HepG2 (cell line): Measurements from ENCODE around the gene RAB17. TPM values are rescaled to one million over a fixed set of nuclear protein-coding genes. Genes with fewer than 3 reads are reported as not detected.
A peak's percentile ranks its signal among the peaks of the same experiment; 100 is the strongest.

Source experiments
- ELF4 ChIP-seq: sonication (generic); formaldehyde crosslinking; IDR thresholded peaks from 2 replicates; pipeline ENCODE4 v1.5.0; 2020; ENCODE audit warnings: missing genetic modification reagents, mild to moderate bottlenecking, moderate library complexity, borderline replicate concordance
- ISX ChIP-seq: sonication (generic); formaldehyde crosslinking; conservative IDR thresholded peaks from 2 replicates; pipeline ENCODE4 v1.5.0; 2020; ENCODE audit warnings: missing genetic modification reagents
- KDM5A ChIP-seq: fragments of 200-600 bp; sonication (generic); IDR thresholded peaks from 2 replicates; pipeline ENCODE4 v1.7.0; 2018; ENCODE audit warnings: antibody characterized with exemption, mild to moderate bottlenecking, low read length, borderline replicate concordance
- MAF1 ChIP-seq: sonication (generic); formaldehyde crosslinking; IDR thresholded peaks from 2 replicates; pipeline ENCODE4 v1.5.0; 2020; ENCODE audit warnings: missing genetic modification reagents, borderline replicate concordance
- MAFK ChIP-seq, 2 experiments: IDR thresholded peaks in 1 of 2; conservative IDR thresholded peaks in 1 of 2; 2 replicates each; pipeline ENCODE4 v1.6.1; 2011; ENCODE audit warnings: improper control_type of control experiment in 2 of 2, low read length in 2 of 2
- NFYB ChIP-seq: sonication (generic); formaldehyde crosslinking; IDR thresholded peaks from 2 replicates; pipeline ENCODE4 v1.4.0; 2020; ENCODE audit warnings: missing genetic modification reagents
- REL ChIP-seq: sonication (generic); formaldehyde crosslinking; conservative IDR thresholded peaks from 2 replicates; pipeline ENCODE4 v1.8.0; 2022; ENCODE audit warnings: mild to moderate bottlenecking, missing genetic modification reagents, moderate library complexity
- SOX6 ChIP-seq, 2 experiments: fragments of 450-650 bp in 1 of 2; sonication (generic) in 1 of 2; formaldehyde crosslinking in 1 of 2; IDR thresholded peaks; 2 replicates each; pipeline versions ENCODE4 v1.4.0 to v1.6.1; 2017 to 2020; ENCODE audit warnings: antibody characterized with exemption in 1 of 2, mild to moderate bottlenecking in 1 of 2, missing genetic modification reagents in 1 of 2
- ZNF10 ChIP-seq: sonication (generic); formaldehyde crosslinking; IDR thresholded peaks from 2 replicates; pipeline ENCODE4 v1.4.0; 2020; ENCODE audit warnings: mild to moderate bottlenecking, low read depth, missing genetic modification reagents, borderline replicate concordance
- ZNF230 ChIP-seq: sonication (generic); formaldehyde crosslinking; IDR thresholded peaks from 2 replicates; pipeline ENCODE4 v1.4.0; 2020; ENCODE audit warnings: mild to moderate bottlenecking, missing genetic modification reagents
- ZNF292 ChIP-seq: sonication (generic); formaldehyde crosslinking; IDR thresholded peaks from 2 replicates; pipeline ENCODE4 v1.8.1; 2022; ENCODE audit warnings: mild to moderate bottlenecking, low read depth, missing genetic modification reagents, borderline replicate concordance
- polyA plus RNA-seq, 8 experiments: library from polyadenylated mRNA; depleted of rRNA in 3 of 8; stranded (reverse) in 7 of 8; unstranded in 1 of 8; fragments of >200 nt; fragmentation: Illumina TruSeq in 4 of 8; extraction: Trizol in 4 of 8; gene quantifications; 2 replicates each; pipeline versions ENCODE4 v1.2.1 to v1.2.3, GENCODE V29; 2011 to 2016; ENCODE audit warnings: low read depth in 4 of 8, missing spikeins in 1 of 8, mixed read lengths in 1 of 8; ENCODE audit not compliant: insufficient read depth in 1 of 8
- total RNA-seq, 5 experiments: library from RNA; depleted of rRNA; stranded (reverse); fragments of >200 nt; fragmentation: Illumina TruSeq; extraction: Trizol; gene quantifications; 2 replicates each; pipeline ENCODE4 v1.2.3, GENCODE V29; 2016; ENCODE audit warnings: low read depth in 1 of 5
- TF ChIP-seq, protein P1 (sequence below): sonication (generic); formaldehyde crosslinking; IDR thresholded peaks from 2 replicates; pipeline ENCODE4 v1.5.0; 2020; ENCODE audit warnings: mild to moderate bottlenecking, missing genetic modification reagents
- TF ChIP-seq, protein P2 (sequence below): IDR thresholded peaks from 2 replicates; pipeline ENCODE4 v1.6.1; 2016
- TF ChIP-seq, protein P3 (sequence below): sonication (generic); formaldehyde crosslinking; IDR thresholded peaks from 2 replicates; pipeline ENCODE4 v1.8.1; 2023; ENCODE audit warnings: mild to moderate bottlenecking, missing genetic modification reagents
- TF ChIP-seq, protein P4 (sequence below): sonication (generic); formaldehyde crosslinking; IDR thresholded peaks from 2 replicates; pipeline ENCODE4 v1.5.0; 2020; ENCODE audit warnings: missing genetic modification reagents, mild to moderate bottlenecking, borderline replicate concordance
- TF ChIP-seq, protein P5 (sequence below): sonication (generic); formaldehyde crosslinking; IDR thresholded peaks from 2 replicates; pipeline ENCODE4 v1.5.1; 2020; ENCODE audit warnings: mild to moderate bottlenecking, missing genetic modification reagents, borderline replicate concordance

The RAB17 gene
- total and polyA plus RNA-seq, 2 of the 13 experiments (the other 11 are each of a cell fraction or from before 2014, with no cell fraction given) = 68.0 to 124 TPM

DNA sequence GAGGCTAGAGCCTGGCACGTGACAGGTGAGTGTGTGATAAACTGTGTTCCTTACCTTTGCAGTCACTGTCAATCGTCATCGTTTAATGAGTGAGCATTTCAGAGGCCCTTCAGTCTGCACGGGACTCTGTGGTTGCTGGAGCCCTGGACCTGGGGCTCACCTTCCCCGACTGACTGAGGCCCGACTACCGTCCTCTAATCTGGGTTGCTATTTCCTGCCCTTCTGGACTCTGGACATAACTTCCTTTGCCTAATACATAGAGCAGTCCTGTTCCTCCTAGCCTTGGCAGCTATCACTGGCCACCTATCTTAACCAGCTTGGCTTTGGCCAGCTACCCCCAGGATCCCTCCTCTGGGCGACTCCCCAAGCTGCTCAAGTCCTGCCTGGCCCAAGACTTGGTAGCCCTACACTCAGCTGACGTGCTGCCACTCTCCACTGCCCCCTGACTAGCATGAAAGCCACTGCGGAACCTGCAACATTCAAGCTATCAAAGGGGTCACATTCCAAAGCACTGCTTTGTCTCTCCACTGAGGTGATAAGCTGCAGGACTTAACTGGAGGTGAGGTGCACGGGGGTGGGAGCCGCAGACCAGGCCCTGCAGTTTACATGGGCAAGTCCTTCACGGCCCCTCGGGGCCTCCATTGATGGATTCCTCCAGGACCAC lies 11.1 kb upstream of the RAB17 start (continued):
- TF ChIP-seq, protein P1, sequence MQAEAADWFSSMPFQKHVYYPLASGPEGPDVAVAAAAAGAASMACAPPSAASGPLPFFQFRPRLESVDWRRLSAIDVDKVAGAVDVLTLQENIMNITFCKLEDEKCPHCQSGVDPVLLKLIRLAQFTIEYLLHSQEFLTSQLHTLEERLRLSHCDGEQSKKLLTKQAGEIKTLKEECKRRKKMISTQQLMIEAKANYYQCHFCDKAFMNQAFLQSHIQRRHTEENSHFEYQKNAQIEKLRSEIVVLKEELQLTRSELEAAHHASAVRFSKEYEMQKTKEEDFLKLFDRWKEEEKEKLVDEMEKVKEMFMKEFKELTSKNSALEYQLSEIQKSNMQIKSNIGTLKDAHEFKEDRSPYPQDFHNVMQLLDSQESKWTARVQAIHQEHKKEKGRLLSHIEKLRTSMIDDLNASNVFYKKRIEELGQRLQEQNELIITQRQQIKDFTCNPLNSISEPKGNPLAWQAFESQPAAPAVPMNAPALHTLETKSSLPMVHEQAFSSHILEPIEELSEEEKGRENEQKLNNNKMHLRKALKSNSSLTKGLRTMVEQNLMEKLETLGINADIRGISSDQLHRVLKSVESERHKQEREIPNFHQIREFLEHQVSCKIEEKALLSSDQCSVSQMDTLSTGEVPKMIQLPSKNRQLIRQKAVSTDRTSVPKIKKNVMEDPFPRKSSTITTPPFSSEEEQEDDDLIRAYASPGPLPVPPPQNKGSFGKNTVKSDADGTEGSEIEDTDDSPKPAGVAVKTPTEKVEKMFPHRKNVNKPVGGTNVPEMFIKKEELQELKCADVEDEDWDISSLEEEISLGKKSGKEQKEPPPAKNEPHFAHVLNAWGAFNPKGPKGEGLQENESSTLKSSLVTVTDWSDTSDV (CRISPR knock-in tag) = no peak
- TF ChIP-seq KDM5A (no peak), NFYB (CRISPR knock-in tag) (no peak), ISX (no peak), MAF1 (no peak), ELF4 (CRISPR knock-in tag) (no peak), REL (CRISPR knock-in tag) (no peak), ZNF292 (peak; percentile 59; the same call in 1 of the 2 replicates), ZNF10 (CRISPR knock-in tag) (no peak), ZNF230 (CRISPR knock-in tag) (peak; percentile 72), SOX6 (IDR thresholded peaks at IDR 0.05) (no peak), SOX6 (CRISPR knock-in tag; IDR thresholded peaks at IDR 0.05) (peak; percentile 82), MAFK (conservative IDR thresholded peaks at IDR 0.05 in 1 of 2, IDR thresholded peaks at IDR 0.05 in 1 of 2; ENCODE audit: low read length in 2 of 2) (no peak)
- TF ChIP-seq, protein P2, sequence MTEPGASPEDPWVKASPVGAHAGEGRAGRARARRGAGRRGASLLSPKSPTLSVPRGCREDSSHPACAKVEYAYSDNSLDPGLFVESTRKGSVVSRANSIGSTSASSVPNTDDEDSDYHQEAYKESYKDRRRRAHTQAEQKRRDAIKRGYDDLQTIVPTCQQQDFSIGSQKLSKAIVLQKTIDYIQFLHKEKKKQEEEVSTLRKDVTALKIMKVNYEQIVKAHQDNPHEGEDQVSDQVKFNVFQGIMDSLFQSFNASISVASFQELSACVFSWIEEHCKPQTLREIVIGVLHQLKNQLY = no peak; the same call in 1 of the 2 replicates
- TF ChIP-seq, protein P3, sequence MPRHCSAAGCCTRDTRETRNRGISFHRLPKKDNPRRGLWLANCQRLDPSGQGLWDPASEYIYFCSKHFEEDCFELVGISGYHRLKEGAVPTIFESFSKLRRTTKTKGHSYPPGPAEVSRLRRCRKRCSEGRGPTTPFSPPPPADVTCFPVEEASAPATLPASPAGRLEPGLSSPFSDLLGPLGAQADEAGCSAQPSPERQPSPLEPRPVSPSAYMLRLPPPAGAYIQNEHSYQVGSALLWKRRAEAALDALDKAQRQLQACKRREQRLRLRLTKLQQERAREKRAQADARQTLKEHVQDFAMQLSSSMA (CRISPR knock-in tag) = no peak
- TF ChIP-seq, protein P4, sequence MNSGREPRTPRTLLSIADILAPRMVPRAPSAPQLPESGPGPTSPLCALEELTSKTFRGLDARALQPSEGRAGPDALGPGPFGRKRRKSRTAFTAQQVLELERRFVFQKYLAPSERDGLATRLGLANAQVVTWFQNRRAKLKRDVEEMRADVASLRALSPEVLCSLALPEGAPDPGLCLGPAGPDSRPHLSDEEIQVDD (CRISPR knock-in tag) = no peak
- TF ChIP-seq, protein P5, sequence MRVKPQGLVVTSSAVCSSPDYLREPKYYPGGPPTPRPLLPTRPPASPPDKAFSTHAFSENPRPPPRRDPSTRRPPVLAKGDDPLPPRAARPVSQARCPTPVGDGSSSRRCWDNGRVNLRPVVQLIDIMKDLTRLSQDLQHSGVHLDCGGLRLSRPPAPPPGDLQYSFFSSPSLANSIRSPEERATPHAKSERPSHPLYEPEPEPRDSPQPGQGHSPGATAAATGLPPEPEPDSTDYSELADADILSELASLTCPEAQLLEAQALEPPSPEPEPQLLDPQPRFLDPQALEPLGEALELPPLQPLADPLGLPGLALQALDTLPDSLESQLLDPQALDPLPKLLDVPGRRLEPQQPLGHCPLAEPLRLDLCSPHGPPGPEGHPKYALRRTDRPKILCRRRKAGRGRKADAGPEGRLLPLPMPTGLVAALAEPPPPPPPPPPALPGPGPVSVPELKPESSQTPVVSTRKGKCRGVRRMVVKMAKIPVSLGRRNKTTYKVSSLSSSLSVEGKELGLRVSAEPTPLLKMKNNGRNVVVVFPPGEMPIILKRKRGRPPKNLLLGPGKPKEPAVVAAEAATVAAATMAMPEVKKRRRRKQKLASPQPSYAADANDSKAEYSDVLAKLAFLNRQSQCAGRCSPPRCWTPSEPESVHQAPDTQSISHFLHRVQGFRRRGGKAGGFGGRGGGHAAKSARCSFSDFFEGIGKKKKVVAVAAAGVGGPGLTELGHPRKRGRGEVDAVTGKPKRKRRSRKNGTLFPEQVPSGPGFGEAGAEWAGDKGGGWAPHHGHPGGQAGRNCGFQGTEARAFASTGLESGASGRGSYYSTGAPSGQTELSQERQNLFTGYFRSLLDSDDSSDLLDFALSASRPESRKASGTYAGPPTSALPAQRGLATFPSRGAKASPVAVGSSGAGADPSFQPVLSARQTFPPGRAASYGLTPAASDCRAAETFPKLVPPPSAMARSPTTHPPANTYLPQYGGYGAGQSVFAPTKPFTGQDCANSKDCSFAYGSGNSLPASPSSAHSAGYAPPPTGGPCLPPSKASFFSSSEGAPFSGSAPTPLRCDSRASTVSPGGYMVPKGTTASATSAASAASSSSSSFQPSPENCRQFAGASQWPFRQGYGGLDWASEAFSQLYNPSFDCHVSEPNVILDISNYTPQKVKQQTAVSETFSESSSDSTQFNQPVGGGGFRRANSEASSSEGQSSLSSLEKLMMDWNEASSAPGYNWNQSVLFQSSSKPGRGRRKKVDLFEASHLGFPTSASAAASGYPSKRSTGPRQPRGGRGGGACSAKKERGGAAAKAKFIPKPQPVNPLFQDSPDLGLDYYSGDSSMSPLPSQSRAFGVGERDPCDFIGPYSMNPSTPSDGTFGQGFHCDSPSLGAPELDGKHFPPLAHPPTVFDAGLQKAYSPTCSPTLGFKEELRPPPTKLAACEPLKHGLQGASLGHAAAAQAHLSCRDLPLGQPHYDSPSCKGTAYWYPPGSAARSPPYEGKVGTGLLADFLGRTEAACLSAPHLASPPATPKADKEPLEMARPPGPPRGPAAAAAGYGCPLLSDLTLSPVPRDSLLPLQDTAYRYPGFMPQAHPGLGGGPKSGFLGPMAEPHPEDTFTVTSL (CRISPR knock-in tag) = peak; percentile 76
